Right lobe of liver (tissue), 6 donors: Measurements from ENCODE around the gene GNB1L. TPM values are rescaled to one million over a fixed set of nuclear protein-coding genes. Genes with fewer than 3 reads are reported as not detected.

Experiments
- ATAC-seq, 4 donors: fragments of 200-7000 bp; cut with Tn5 transposase; one replicate each; pipeline ENCODE4 v1.9.1; 2020; ENCODE audit warnings: mild to moderate bottlenecking in 4 of 4, moderate library complexity in 4 of 4
- DNase-seq, 3 donors: peaks; one replicate each; pipeline ENCODE4 v3.0.0-alpha.2; 2020
- H3K27ac ChIP-seq, 3 donors: fragments of 200-600 bp; one replicate each; pipeline ENCODE4 v1.8.0; 2022
- H3K27me3 ChIP-seq, 2 donors: fragments of 200-600 bp; one replicate each; pipeline ENCODE4 v1.8.0; 2022
- H3K36me3 ChIP-seq, 4 donors: fragments of 200-600 bp; sonication (generic) in 1 of 4; one replicate each; pipeline versions ENCODE4 v1.5.1 to v1.8.0; 2017 to 2022; ENCODE audit warnings: control low read depth in 1 of 4
- H3K4me1 ChIP-seq, 4 donors: fragments of 200-600 bp; sonication (generic) in 1 of 4; one replicate each; pipeline versions ENCODE4 v1.5.1 to v1.8.0; 2017 to 2022; ENCODE audit warnings: control low read depth in 1 of 4
- H3K4me3 ChIP-seq, 3 donors: fragments of 200-600 bp; one replicate each; pipeline ENCODE4 v1.8.0; 2022
- H3K9me3 ChIP-seq, 4 donors: fragments of 200-600 bp; sonication (generic) in 1 of 4; one replicate each; pipeline versions ENCODE4 v1.5.1 to v1.8.0; 2017 to 2022; ENCODE audit warnings: control low read depth in 1 of 4
- POLR2A ChIP-seq: fragments of 450-650 bp; IDR thresholded peaks from one replicate; pipeline ENCODE4 v1.6.1; 2017; ENCODE audit warnings: antibody characterized with exemption, mild to moderate bottlenecking
- WGBS: methylation state at CpG from one replicate; pipeline ENCODE4 v1.1.6; 2018; ENCODE audit warnings: low coverage, low lambda C conversion rate; ENCODE audit not compliant: insufficient coverage; ENCODE audit errors: missing lambda C conversion rate; 5-methylcytosine and 5-hydroxymethylcytosine counted together
- intact Hi-C, 2 donors: fragments of 100-400 bp; cut with DNase I; formaldehyde crosslinking; loops; one replicate each; pipeline versions ENCODE4 v1.11.2 to v1.14.1; 2022
- total RNA-seq, 6 experiments: library from RNA; depleted of rRNA in 2 of 6; stranded (reverse); fragments of >200 nt in 2 of 6; fragmentation: NEBNext Ultra II Directional in 3 of 6; extraction: Animal tissue kit (Norgen Biotek cat#: 25700) in 3 of 6; gene quantifications; one replicate each; pipeline versions ENCODE4 v1.1.0 to v1.2.4, GENCODE V29; 2016 to 2023
- TF ChIP-seq, protein P1 (sequence below), 4 donors: fragments of 200-600 bp in 3 of 4; fragments of 450-650 bp in 1 of 4; IDR thresholded peaks; one replicate each; pipeline versions ENCODE4 v1.5.1 to v1.8.0; 2016 to 2022; ENCODE audit warnings: antibody characterized with exemption in 4 of 4, mild to moderate bottlenecking in 2 of 4
- donor health status: DM: no; HTN: yes; CAD: no.
- donor health status: DM: no; HTN: no; CAD: no.
- donor health status: DM: no; HTN: no; CAD: no.
- donor health status: DM: no; HTN: yes; CAD: no.
- donor health status: DM: no; HTN: yes; CAD: no.

The GNB1L gene
- total RNA-seq, 6 experiments from 2014 or later, result 1.4 to 3.2 (median 2.7) TPM

DNA sequence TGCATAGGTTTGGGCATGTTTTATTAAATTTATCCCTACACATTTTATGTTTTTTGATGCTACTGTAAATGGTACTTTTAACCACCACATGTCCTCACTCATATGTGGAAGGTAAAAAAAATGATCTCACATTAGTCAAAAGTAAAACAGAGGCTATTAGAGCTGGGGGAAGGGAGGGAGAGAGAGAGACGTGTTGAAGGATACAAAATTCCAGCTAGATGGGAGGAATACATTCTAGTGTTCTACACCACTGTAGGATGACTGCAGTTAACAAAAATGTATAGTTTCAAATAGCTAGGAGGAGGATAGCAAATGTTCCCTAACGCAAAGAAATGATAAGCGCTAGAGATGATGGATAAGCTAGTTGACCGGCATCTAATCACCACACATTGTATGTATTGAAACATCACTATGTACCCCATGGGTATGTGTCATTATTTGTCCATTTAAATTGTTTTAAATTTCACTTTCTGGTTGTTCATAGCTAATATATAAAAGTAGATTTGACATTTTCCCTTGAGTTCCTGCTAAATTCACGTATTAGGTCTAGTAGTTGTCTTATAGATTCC is 9.9 kb upstream of the GNB1L start:
- H3K9me3 ChIP-seq, result no peaks in the 10 kb centered on the region
- H3K4me3 ChIP-seq, result no peak overlapping the region
- no peaks in the 10 kb centered on the region for H3K4me1 ChIP-seq
- ATAC-seq (no peak), DNase-seq (no peak)
- H3K36me3 ChIP-seq, result no peaks in the 10 kb centered on the region
- H3K27me3 ChIP-seq, result no peaks in the 10 kb centered on the region
- H3K27ac ChIP-seq, result no peak overlapping the region
- intact Hi-C loops, result no loop called here
- no peak for TF ChIP-seq POLR2A
- TF ChIP-seq, protein P1, sequence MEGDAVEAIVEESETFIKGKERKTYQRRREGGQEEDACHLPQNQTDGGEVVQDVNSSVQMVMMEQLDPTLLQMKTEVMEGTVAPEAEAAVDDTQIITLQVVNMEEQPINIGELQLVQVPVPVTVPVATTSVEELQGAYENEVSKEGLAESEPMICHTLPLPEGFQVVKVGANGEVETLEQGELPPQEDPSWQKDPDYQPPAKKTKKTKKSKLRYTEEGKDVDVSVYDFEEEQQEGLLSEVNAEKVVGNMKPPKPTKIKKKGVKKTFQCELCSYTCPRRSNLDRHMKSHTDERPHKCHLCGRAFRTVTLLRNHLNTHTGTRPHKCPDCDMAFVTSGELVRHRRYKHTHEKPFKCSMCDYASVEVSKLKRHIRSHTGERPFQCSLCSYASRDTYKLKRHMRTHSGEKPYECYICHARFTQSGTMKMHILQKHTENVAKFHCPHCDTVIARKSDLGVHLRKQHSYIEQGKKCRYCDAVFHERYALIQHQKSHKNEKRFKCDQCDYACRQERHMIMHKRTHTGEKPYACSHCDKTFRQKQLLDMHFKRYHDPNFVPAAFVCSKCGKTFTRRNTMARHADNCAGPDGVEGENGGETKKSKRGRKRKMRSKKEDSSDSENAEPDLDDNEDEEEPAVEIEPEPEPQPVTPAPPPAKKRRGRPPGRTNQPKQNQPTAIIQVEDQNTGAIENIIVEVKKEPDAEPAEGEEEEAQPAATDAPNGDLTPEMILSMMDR (IDR thresholded peaks at IDR 0.05), result no peak
- WGBS, result 90% methylated on average over 5 of the region's 5 CpGs

DNA sequence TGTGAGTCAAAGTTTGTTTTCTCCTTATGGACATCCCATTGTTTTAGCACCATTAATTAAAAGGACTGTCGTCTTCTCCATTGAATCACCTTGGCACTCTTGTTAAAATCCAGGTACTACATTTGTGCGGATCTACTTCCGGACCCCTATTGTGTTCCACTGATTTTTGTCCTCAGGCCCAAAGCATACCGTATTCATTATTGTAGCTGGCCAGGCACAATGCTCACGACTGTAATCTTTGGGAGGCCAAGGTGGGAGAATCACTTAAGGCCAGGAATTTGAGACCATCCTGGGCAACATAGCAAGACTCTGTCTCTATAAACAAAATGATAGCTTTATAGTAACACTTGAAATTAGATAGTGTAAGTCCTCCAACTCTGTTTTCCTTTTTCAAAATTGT is 8.9 kb upstream of the GNB1L start:
- H3K9me3 ChIP-seq, result no peaks in the 10 kb centered on the region
- 94% methylated on average over 5 of the region's 5 CpGs for WGBS
- intact Hi-C loops, result no loop called here
- H3K27me3 ChIP-seq, result no peaks in the 10 kb centered on the region
- H3K4me3 ChIP-seq, result no peak overlapping the region
- DNase-seq (no peak), ATAC-seq (no peak)
- no peaks in the 10 kb centered on the region for H3K4me1 ChIP-seq
- H3K36me3 ChIP-seq, result no peaks in the 10 kb centered on the region
- no peak for TF ChIP-seq POLR2A
- TF ChIP-seq, protein P1 (IDR thresholded peaks at IDR 0.05), result no peak
- H3K27ac ChIP-seq, result no peak overlapping the region

DNA sequence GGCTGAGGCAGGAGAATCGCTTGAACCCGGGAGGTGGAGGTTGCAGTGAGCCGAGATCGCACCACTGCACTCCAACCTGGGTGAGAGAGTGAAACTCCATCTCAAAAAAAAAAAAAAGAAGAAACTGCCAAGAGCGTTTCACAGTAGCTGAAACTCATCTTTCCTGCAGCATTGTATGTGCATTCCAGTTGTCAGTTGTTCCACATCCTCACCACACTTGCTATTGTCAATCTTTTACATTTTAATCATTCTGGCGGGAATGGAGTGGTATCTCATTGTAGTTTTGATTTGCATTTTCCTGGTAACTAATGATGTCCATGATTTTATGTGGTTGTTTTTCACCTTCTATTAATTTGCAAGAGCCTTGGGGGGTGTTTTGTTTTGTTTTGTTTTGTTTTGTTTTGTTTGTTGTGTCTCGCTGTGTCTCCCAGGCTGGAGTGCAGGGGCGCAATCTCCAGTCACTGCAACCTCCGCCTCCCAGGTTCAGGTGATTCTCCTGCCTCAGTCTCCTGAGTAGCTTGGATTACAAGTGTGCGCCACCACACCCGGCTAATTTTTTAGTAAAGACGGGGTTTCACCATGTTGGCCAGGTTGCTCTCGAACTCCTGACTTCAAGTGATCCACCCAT is 8.1 kb upstream of the GNB1L start:
- no peak for ATAC-seq
- H3K36me3 ChIP-seq, result no peaks in the 10 kb centered on the region
- no peak for TF ChIP-seq POLR2A
- TF ChIP-seq, protein P1 (IDR thresholded peaks at IDR 0.05), result no peak

DNA sequence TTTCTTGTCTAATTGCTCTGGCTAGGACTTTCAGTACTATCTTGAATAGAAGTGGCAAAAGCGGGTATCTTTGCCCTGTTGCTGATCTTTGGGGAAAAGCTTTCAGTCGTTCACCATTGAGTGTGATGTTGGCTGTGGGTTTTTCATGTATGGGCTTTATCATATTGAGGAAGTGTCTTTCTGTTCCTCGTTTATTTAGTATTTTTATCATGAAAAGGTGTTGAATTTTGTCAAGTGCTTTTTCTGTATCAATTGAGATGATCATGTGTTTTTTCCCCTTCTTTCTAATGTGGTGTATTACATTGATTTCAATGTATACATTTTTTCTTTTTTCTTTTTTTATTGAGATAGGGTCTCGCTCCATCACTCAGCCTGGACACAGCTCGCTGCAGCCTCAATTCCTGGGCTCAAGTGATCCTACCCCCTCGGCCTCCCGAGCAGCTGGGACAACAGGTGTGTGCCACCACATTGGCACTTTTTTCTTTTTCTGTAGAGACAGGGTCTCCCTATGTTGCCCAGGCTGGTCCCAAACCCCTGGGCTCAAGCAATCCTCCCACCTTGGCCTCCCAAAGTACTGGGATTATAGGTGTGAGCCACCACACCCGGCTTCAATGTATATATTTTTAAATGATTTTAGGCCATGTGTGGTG is 5.3 kb upstream of the GNB1L start:
- no peaks in the 10 kb centered on the region for H3K27me3 ChIP-seq
- ATAC-seq (no peak), DNase-seq (no peak)
- H3K9me3 ChIP-seq, result no peaks in the 10 kb centered on the region
- 73% methylated on average over 6 of the region's 8 CpGs for WGBS
- no peak overlapping the region for H3K27ac ChIP-seq
- H3K4me3 ChIP-seq, result no peak overlapping the region
- TF ChIP-seq, protein P1 (IDR thresholded peaks at IDR 0.05), result no peak
- TF ChIP-seq POLR2A, result no peak
- peaks cover 0 to 8% (median 3%) of the 10 kb centered on the region in 4 donors for H3K4me1 ChIP-seq
- intact Hi-C loops, result no loop called here
- H3K36me3 ChIP-seq, result no peaks in the 10 kb centered on the region

More for the DNA sequence above, 8.1 kb upstream of the GNB1L start:
- H3K9me3 ChIP-seq, result no peaks in the 10 kb centered on the region
- no peaks in the 10 kb centered on the region for H3K4me1 ChIP-seq
- DNase-seq, result no peak
- H3K27me3 ChIP-seq, result no peaks in the 10 kb centered on the region
- 91% methylated on average over 7 of the region's 13 CpGs for WGBS
- no peak overlapping the region for H3K4me3 ChIP-seq
- intact Hi-C loops, result no loop called here
- H3K27ac ChIP-seq, result no peak overlapping the region
